ENCODE data around the gene CDH1.

DNA sequence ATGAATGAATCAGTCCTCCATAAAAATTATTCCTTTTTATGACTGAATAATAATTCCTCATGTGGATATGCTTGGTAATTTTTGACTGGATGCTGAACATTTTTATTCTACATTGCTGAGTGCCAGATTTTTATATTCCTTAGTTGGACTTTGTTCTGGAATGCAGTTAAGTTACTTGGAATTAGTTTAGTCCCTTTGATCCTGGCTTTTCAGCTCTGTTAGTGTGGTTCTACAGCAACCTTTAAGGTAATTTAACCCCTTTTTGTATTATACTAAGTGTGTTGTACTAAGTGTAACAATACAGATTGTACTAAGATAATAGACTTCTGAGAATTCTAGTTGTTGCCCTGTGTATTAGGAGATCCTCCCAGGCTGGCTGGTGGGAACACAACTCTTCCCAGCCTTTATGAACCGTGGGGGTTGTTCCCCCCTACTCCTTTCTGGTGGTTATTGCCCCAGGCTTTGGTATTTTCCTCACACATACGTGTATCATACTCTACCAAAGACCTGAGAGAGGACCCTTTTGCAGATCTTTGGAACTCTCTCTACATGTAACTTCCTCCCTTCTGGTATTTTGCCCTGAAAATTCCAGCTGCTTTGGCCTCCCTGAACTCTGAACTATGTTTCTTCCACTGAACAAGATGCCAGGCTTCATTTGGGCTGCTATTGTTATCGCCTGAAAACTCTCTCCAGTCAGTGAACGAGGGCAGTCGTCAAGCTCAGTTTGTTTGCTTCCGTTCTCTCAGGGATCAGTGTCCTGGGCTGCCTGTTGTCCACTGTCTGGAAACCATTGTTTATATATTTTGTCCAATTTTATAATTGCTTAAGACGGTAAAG lies 136.8 kb downstream of the CDH1 start:
- TF ChIP-seq, protein P1, sequence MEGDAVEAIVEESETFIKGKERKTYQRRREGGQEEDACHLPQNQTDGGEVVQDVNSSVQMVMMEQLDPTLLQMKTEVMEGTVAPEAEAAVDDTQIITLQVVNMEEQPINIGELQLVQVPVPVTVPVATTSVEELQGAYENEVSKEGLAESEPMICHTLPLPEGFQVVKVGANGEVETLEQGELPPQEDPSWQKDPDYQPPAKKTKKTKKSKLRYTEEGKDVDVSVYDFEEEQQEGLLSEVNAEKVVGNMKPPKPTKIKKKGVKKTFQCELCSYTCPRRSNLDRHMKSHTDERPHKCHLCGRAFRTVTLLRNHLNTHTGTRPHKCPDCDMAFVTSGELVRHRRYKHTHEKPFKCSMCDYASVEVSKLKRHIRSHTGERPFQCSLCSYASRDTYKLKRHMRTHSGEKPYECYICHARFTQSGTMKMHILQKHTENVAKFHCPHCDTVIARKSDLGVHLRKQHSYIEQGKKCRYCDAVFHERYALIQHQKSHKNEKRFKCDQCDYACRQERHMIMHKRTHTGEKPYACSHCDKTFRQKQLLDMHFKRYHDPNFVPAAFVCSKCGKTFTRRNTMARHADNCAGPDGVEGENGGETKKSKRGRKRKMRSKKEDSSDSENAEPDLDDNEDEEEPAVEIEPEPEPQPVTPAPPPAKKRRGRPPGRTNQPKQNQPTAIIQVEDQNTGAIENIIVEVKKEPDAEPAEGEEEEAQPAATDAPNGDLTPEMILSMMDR (conservative IDR thresholded peaks at IDR 0.05 in 1 of 2, IDR thresholded peaks at IDR 0.05 in 1 of 2; ENCODE audit: extremely low read depth in 1 of 2, insufficient read depth in 1 of 2, low read depth in 1 of 2, low read length in 2 of 2) = no peak
- no peak for TF ChIP-seq EZH2 (IDR thresholded peaks at IDR 0.05; ENCODE audit: borderline replicate concordance, low read length)
